ENCODE measurements around the gene EGFLAM.

DNA sequence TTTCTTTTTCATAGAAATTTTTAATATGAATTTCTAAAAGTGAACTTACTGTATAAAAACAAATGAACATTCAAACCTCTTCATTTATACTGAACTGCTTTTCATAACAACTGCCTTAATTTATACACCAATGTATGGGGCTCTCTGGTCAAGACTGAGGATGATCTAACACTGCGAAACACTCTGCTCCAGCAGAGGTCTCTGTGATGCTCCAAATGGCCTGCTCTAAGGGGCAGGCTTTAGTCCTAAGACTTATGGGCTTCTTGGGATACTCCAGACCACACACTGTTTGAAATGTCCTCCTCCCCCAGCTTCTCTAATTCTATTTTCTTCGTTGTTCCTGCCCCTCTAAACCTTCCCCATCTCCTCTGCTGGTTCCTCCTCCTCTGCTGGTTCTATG lies 239.6 kb downstream of the EGFLAM start:
- TF ChIP-seq, protein P1, sequence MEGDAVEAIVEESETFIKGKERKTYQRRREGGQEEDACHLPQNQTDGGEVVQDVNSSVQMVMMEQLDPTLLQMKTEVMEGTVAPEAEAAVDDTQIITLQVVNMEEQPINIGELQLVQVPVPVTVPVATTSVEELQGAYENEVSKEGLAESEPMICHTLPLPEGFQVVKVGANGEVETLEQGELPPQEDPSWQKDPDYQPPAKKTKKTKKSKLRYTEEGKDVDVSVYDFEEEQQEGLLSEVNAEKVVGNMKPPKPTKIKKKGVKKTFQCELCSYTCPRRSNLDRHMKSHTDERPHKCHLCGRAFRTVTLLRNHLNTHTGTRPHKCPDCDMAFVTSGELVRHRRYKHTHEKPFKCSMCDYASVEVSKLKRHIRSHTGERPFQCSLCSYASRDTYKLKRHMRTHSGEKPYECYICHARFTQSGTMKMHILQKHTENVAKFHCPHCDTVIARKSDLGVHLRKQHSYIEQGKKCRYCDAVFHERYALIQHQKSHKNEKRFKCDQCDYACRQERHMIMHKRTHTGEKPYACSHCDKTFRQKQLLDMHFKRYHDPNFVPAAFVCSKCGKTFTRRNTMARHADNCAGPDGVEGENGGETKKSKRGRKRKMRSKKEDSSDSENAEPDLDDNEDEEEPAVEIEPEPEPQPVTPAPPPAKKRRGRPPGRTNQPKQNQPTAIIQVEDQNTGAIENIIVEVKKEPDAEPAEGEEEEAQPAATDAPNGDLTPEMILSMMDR (IDR thresholded peaks at IDR 0.05), result no peak
- no peak for TF ChIP-seq MAX (CRISPR knock-in tag; IDR thresholded peaks at IDR 0.05)
- TF ChIP-seq ELF4 (CRISPR knock-in tag; IDR thresholded peaks at IDR 0.05; ENCODE audit: low read depth), result no peak
- TF ChIP-seq TP53 (CRISPR knock-in tag; IDR thresholded peaks at IDR 0.05), result no peak
- TF ChIP-seq ATF2 (CRISPR knock-in tag; IDR thresholded peaks at IDR 0.05; ENCODE audit: borderline replicate concordance, low read depth), result no peak
- no peak for TF ChIP-seq ZNF396 (CRISPR knock-in tag; IDR thresholded peaks at IDR 0.05; ENCODE audit: borderline replicate concordance)
